NT2/D1 (cell line): ENCODE results near the gene ZNF878.

Experiments
- YY1 ChIP-seq: IDR thresholded peaks from 2 replicates; pipeline ENCODE4 v1.6.1; 2011; ENCODE audit not compliant: insufficient read length, insufficient read depth
- ZNF274 ChIP-seq: IDR thresholded peaks from 2 replicates; pipeline ENCODE4 v1.6.1; 2011; ENCODE audit warnings: mild to moderate bottlenecking, low read depth, low read length

- TF ChIP-seq YY1: no peak
- TF ChIP-seq ZNF274: no peak
These were observed 32.5 kb upstream of the ZNF878 start for GRCh38 chr19:12085074-12085818.
